WTC11 (cell line): Measurements from ENCODE around the gene CCDC141.

ENCODE experiments used
- ATF3 ChIP-seq: sonication (generic); formaldehyde crosslinking; conservative IDR thresholded peaks from 2 replicates; pipeline ENCODE4 v1.8.1; 2022; ENCODE audit warnings: mild to moderate bottlenecking, missing genetic modification reagents
- CTCF ChIP-seq: fragments of 200-600 bp; IDR thresholded peaks from 2 replicates; pipeline ENCODE4 v1.8.0; 2022; ENCODE audit warnings: antibody characterized with exemption
- E2F5 ChIP-seq: sonication (generic); formaldehyde crosslinking; IDR thresholded peaks from 2 replicates; pipeline ENCODE4 v1.8.1; 2022; ENCODE audit warnings: mild to moderate bottlenecking, moderate library complexity, missing genetic modification reagents
- JUN ChIP-seq: sonication (generic); formaldehyde crosslinking; IDR thresholded peaks from 2 replicates; pipeline ENCODE4 v1.8.0; 2023; ENCODE audit warnings: mild to moderate bottlenecking, missing genetic modification reagents
- MAX ChIP-seq: sonication (generic); formaldehyde crosslinking; IDR thresholded peaks from 2 replicates; pipeline ENCODE4 v1.8.0; 2022; ENCODE audit warnings: mild to moderate bottlenecking, missing genetic modification reagents
- PRDM15 ChIP-seq: sonication (generic); formaldehyde crosslinking; IDR thresholded peaks from 2 replicates; pipeline ENCODE4 v1.8.0; 2022; ENCODE audit warnings: missing genetic modification reagents
- USF1 ChIP-seq: sonication (generic); formaldehyde crosslinking; IDR thresholded peaks from 2 replicates; pipeline ENCODE4 v1.8.0; 2022; ENCODE audit warnings: mild to moderate bottlenecking, missing genetic modification reagents
- USF2 ChIP-seq: sonication (generic); formaldehyde crosslinking; IDR thresholded peaks from 2 replicates; pipeline ENCODE4 v1.8.1; 2023; ENCODE audit warnings: mild to moderate bottlenecking, missing genetic modification reagents, moderate library complexity
- ZNF317 ChIP-seq: sonication (generic); formaldehyde crosslinking; IDR thresholded peaks from 2 replicates; pipeline ENCODE4 v1.8.1; 2023; ENCODE audit warnings: low read depth, mild to moderate bottlenecking, moderate library complexity, missing genetic modification reagents, borderline replicate concordance

GRCh38 chr2:178825183-178825582 is 224.8 kb downstream of the CCDC141 start:
- TF ChIP-seq CTCF (no peak), USF1 (no peak), USF2 (CRISPR knock-in tag) (no peak), PRDM15 (CRISPR knock-in tag) (no peak), ATF3 (CRISPR knock-in tag) (no peak), MAX (CRISPR knock-in tag) (no peak), ZNF317 (CRISPR knock-in tag) (no peak), E2F5 (CRISPR knock-in tag) (no peak), JUN (CRISPR knock-in tag) (no peak)
